Measurements from ENCODE around the gene NPRL2. TPM values are rescaled to one million over a fixed set of nuclear protein-coding genes. Genes with fewer than 3 reads are reported as not detected.
A peak's percentile ranks its signal among the peaks of the same experiment; 100 is the strongest.

The NPRL2 gene
- total and polyA plus RNA-seq, 9 of the 15 experiments (the other 6 are each of a cell fraction or from before 2014, with no cell fraction given) = 17.4 to 40.4 (median 24.4) TPM

- TF ChIP-seq ZBTB40 (IDR thresholded peaks at IDR 0.05) (peak; percentile 77), ZBTB40 (CRISPR knock-in tag; IDR thresholded peaks at IDR 0.05) (peak; percentile 53; the same call in 1 of the 2 replicates), ARHGAP35 (IDR thresholded peaks at IDR 0.05; ENCODE audit: partially characterized antibody) (no peak), ZNF384 (IDR thresholded peaks at IDR 0.05; ENCODE audit: low read depth, low read length) (peak; percentile 98), ZNF134 (CRISPR knock-in tag; conservative IDR thresholded peaks at IDR 0.05) (no peak), ELF1 (tag; IDR thresholded peaks at IDR 0.05) (no peak), ATF3 (IDR thresholded peaks at IDR 0.05) (peak; percentile 49; the same call in 1 of the 2 replicates), ATF3 (CRISPR knock-in tag; conservative IDR thresholded peaks at IDR 0.05) (no peak), STAT6 (CRISPR knock-in tag; IDR thresholded peaks at IDR 0.05) (no peak), BRF1 (IDR thresholded peaks at IDR 0.05; ENCODE audit: borderline replicate concordance, extremely low read depth, insufficient read length) (no peak), JUN (IDR thresholded peaks at IDR 0.05; ENCODE audit: borderline replicate concordance, low read depth, low read length) (peak; percentile 34; the same call in 1 of the 2 replicates), JUN (CRISPR knock-in tag; IDR thresholded peaks at IDR 0.05; ENCODE audit: borderline replicate concordance) (no peak), POLR2AphosphoS5 (IDR thresholded peaks at IDR 0.05; ENCODE audit: control insufficient read depth, insufficient read depth, low read depth, low read length) (no peak)
Measured at GRCh38 chr3:50347187-50347813, 3.3 kb downstream of the NPRL2 start (continued).

All from K562 (cell line).